MM.1S (cell line): ENCODE measurements around the gene COMTD1.

Experiments used
- EZH2 ChIP-seq: fragments of 300-600 bp; sonication (generic); optimal IDR thresholded peaks from 2 replicates; pipeline ENCODE3; 2017; ENCODE audit warnings: low read depth, mild to moderate bottlenecking, antibody characterized with exemption, low read length, mixed read lengths
- TF ChIP-seq, protein P1 (sequence below): fragments of 300-600 bp; sonication (generic); IDR thresholded peaks from 2 replicates; pipeline ENCODE4 v1.5.1; 2016; ENCODE audit warnings: antibody characterized with exemption, low read length, mixed read lengths

DNA sequence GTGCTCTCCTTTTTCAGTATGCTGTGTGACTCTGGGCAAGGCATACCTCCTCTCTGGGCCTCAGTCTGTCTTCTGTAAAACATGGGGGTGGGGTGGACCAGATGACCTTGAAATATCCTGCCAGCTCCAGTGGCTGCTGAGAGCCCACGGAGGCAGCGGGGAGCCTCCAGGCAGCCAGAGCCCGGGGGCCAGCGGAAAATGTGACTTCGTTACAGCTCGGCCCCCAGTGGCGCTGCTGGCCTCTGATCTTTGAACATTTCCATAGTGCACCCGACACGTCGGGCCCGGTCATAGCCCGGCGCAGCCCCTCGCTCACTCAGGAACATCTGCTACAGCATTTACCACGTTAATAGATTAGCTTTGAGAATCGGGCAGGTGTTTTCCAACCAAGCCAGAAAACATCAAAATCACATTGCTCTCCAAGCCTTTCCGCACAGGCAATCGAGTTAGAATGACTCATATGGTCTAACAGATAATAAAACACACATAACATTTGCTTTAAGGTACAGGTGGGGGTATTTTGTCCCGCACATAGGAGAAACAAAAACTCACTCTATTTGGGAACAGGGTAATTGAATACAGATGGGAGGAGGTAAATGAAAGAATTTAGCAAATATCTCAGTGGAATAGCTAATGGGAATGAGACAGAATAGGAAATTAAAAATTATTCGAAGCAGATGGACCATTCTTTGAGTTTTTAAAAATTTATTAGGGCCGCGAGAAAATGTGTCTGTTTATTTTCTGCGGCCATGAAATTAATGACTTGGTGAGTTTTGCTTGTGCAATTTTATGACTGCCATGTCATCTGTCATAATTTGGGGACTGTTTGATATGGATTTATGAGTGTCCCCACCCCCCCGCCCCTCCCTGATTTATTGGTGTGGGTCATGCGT lies 26.3 kb upstream of the COMTD1 start:
- TF ChIP-seq, protein P1, sequence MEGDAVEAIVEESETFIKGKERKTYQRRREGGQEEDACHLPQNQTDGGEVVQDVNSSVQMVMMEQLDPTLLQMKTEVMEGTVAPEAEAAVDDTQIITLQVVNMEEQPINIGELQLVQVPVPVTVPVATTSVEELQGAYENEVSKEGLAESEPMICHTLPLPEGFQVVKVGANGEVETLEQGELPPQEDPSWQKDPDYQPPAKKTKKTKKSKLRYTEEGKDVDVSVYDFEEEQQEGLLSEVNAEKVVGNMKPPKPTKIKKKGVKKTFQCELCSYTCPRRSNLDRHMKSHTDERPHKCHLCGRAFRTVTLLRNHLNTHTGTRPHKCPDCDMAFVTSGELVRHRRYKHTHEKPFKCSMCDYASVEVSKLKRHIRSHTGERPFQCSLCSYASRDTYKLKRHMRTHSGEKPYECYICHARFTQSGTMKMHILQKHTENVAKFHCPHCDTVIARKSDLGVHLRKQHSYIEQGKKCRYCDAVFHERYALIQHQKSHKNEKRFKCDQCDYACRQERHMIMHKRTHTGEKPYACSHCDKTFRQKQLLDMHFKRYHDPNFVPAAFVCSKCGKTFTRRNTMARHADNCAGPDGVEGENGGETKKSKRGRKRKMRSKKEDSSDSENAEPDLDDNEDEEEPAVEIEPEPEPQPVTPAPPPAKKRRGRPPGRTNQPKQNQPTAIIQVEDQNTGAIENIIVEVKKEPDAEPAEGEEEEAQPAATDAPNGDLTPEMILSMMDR: no peak
- no peak for TF ChIP-seq EZH2
